GM23248 (cell line): ENCODE results near the gene TENM4.

ENCODE experiments used
- EZH2 ChIP-seq: fragments of 200-600 bp; sonication (generic); IDR thresholded peaks from 2 replicates; pipeline ENCODE4 v1.6.1; 2018; ENCODE audit warnings: antibody characterized with exemption, mild to moderate bottlenecking; ENCODE audit not compliant: insufficient read depth, poor library complexity, severe bottlenecking
- EZH2phosphoT487 ChIP-seq: fragments of 200-600 bp; sonication (generic); IDR thresholded peaks from 2 replicates; pipeline ENCODE4 v1.6.1; 2018; ENCODE audit warnings: antibody characterized with exemption, moderate library complexity, mild to moderate bottlenecking, low read depth; ENCODE audit not compliant: insufficient read depth

DNA sequence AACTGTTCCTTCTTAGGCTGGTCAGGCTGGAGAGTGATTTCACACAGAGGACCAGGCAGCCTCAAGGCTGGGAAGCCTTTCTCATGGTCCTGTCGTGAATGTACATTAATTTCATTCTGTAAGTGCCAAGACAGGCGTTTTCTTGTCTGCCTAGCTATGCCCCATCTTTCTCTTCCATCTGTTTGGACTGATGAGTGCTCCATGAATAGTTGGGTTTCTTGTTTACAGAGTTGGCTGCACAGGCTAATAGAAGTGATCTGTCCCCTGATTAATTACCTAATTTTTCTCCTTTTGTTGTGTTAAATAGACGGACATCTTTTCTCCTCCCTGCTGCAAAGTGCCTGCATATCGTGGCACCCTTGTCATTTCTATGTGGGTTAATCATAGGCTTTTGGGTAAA, 730.4 kb downstream of the TENM4 start:
- TF ChIP-seq EZH2 (no peak), EZH2phosphoT487 (no peak)
